ENCODE results near the gene TEKT1.
"Not testable (repeated sequence)": the region's sequence is repeated elsewhere in the genome, so short reads cannot be mapped to it uniquely, and the experiment has no call there.

TEKT1 gene

DNA sequence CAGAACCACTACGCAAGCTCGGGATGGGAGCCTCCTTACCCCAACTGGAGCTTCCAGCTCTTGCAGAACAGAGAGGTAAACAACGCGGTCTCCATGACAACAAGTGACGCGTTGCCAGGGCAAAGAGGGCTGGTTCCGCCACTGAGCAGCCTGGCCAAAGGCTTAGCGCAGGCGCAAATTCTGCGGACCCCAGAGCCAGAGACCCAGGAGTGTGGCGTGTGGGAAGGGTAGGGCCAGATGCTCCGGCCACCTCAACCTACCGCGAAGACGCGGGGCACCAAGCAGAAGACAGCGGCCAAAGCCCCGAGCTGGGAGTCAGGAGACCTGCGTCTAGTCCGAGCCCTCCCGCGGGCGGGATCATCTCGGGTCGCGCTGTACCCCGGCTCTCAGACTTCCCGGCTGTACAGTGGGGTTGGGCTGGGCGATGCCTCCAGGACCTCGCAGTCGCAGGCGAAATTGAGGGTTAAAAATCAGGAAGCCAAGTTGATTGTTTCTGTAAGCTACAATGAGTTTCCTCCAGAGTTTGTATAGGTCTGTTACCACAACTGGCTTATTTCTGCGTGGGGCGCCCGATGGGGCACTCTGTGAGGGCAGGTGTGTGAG lies at the start of gene TEKT1:
TSS of gene TEKT1 (minus strand) at position 69 of the 603 bp plus-strand sequence. CDS start 1,353 bp downstream, outside the sequence.
- DNase-seq (ENCODE audit: low read depth): peak; percentile 25

GRCh38 chr17:6879221-6879975 lies 47.9 kb upstream of the TEKT1 start:
- DNase-seq (ENCODE audit: low read depth): not testable (repeated sequence)

- not testable (repeated sequence) for DNase-seq (ENCODE audit: low read depth)
These were observed 43.7 kb upstream of the TEKT1 start for GRCh38 chr17:6875276-6875675.

GRCh38 chr17:6872936-6873335 lies 41.4 kb upstream of the TEKT1 start:
- DNase-seq (ENCODE audit: low read depth): no peak

GRCh38 chr17:6870841-6871240 lies 39.3 kb upstream of the TEKT1 start:
- no peak for DNase-seq (ENCODE audit: low read depth)

DNA sequence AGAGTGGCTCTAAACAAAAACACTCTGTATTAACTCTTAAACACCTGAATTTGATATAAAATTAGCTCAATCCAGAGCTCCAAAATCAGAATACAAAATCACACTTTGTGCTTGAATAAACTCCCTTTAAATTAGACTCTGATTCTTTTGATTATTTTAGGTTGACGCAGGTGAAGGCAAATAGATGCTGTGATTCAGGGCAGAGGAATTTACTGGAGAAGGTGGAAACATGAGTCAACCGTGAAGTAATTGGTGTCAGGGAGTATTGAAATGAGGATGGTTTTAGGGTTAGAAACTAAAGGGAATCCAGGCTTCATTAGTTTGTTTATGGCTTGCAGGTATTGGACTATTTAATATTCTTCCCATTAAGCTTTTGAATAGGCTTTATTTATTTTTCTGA lies 37.1 kb upstream of the TEKT1 start:
- DNase-seq (ENCODE audit: low read depth): no peak

DNA sequence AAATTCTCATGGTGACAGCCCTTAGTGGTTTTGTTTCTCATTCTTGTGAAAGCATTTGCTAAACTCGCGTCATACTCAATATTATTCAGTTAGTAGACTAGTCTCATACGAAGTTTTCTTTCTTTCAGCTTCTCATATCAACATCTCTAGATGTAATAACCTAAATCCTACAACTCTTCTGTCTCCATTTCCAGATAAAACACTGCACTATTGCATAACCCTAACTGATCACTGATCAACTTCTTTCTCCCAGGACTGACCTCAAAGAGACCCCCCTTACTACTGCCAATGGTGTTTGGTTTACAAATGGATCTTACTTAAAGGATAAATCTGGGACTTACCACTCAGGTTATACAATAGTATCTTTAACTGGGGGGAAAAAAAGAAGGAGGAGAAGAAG lies 36.3 kb upstream of the TEKT1 start:
- DNase-seq (ENCODE audit: low read depth): no peak

DNA sequence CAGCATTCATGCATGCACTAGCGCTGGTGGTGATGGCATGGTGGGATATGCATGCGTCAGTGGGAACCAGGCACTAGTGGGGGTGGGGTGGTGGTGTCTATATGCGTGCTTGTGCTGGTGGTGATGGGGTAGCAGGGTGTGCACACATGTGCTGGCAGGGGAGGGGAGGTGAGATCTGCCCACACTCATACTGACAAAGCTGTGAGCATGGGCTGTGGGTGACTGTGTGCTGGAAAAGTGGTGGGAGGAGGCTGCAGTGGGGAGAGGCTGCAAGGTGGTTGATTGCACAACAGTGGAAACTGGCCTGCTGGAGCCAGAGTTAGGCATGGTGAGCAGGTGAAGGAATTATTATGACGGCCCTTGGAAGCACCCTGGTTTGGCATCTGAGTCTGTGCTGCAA lies 31.3 kb upstream of the TEKT1 start:
- DNase-seq (ENCODE audit: low read depth): no peak

- DNase-seq (ENCODE audit: low read depth): no peak
These were observed 30.6 kb upstream of the TEKT1 start for GRCh38 chr17:6862122-6862521.

GRCh38 chr17:6857904-6858303 lies 26.4 kb upstream of the TEKT1 start:
- no peak for DNase-seq (ENCODE audit: low read depth)

GRCh38 chr17:6857336-6857735 lies 25.8 kb upstream of the TEKT1 start:
- no peak for DNase-seq (ENCODE audit: low read depth)

GRCh38 chr17:6856051-6856450 lies 24.5 kb upstream of the TEKT1 start:
- no peak for DNase-seq (ENCODE audit: low read depth)

GRCh38 chr17:6853764-6854442 lies 22.4 kb upstream of the TEKT1 start:
- DNase-seq (ENCODE audit: low read depth): no peak

GRCh38 chr17:6848545-6849179 lies 17.1 kb upstream of the TEKT1 start:
- DNase-seq (ENCODE audit: low read depth): not testable (repeated sequence)

- not testable (repeated sequence) for DNase-seq (ENCODE audit: low read depth)
These were observed 14.6 kb upstream of the TEKT1 start for GRCh38 chr17:6846138-6846537.

- DNase-seq (ENCODE audit: low read depth): not testable (repeated sequence)
These were observed 12.9 kb upstream of the TEKT1 start for GRCh38 chr17:6844406-6844805.

GRCh38 chr17:6843241-6843880 lies 11.8 kb upstream of the TEKT1 start:
- DNase-seq (ENCODE audit: low read depth): no peak

DNA sequence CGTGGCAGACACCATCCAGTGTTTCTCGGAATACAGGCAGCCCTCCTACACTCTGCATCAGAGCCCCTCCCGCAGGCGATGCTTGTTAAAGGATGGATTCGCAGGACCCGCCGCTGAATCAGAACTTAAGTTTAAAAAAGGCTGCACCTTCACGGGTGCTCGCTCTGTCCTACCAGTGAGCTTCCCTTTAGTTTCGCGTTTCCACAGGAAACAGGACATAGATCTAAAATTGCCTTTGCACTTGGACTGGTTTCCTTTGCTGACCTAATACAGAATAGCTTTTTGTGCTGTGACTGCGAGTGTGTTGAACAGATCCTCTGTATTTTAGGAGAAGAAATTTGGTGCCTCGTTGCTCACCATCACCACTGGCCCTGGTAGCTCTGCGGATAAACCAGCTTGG lies 10.2 kb upstream of the TEKT1 start:
- not testable (repeated sequence) for DNase-seq (ENCODE audit: low read depth)

DNA sequence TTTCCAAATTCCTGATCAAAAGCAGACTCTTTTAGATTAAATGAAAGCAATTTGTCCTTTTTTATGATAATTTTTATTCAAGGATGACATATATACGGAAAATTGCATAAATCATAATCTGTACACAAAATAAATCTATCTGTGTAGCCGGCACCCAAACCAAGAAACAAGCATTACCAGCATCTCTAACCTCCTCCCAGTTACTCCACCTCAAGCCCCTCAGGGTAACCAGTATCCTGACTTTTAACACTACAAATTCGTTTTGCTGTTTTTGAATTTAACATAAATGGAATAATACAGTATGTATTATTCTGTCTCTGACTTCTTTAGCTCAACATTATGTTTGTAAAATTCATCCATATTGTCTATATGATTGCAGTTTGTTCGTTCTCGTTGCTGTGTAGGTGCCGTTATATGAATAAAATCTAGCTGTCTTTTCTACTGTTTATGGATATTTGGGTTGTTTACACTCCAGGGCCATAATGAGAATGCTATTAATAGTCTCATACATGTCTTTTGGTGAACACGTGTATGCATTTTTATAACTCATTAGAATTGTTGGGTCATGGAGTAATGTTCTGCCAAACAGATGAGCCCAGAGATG lies 1.0 kb downstream of the TEKT1 start:
- DNase-seq (ENCODE audit: low read depth): no peak

DNA sequence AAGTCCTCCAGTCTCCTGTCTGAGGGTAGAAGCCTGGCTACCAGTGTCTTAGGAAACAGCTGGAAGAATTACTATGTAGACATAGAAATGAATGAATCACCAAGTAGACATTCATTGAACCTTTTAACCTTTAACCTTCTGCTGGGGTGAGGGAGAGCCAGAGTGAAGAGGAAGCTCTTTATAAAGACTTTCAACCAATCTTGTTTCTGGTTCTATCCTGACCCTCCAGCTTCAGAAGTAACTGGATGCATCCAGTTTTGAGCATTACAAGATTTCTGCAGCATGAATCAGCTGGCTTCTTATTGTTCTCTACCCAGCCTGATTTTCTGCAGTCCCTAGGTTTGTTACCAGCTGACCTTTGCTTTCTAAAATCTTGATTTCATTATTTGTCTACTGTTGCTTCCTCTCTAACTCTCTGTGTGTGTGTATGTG lies 8.5 kb downstream of the TEKT1 start:
- DNase-seq (ENCODE audit: low read depth): no peak

DNA sequence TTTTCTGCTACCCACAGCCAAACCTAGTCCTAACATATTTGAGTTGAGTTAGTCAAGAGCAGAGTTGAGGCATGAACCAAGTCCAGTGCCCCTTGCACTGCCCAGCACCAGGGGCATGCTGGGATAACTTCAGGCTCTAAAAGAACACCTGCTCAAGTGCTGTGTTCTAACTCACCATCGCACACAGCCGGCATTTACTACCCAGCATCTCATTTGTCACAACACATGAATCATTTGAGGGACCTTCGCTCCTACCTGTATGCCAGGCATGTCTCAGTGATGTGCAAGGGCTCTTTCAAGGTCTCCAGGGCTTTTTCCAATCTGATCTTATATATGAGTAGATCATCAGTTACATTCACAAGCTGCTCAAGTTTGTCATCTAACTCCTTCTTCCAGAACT lies 12.6 kb downstream of the TEKT1 start:
- DNase-seq (ENCODE audit: low read depth): no peak

GRCh38 chr17:6816368-6816767 lies 15.2 kb downstream of the TEKT1 start:
- DNase-seq (ENCODE audit: low read depth): not testable (repeated sequence)
